Measurements from ENCODE around the gene RIT2. TPM values are rescaled to one million over a fixed set of nuclear protein-coding genes. Genes with fewer than 3 reads are reported as not detected.
A peak's percentile ranks its signal among the peaks of the same experiment; 100 is the strongest.

RIT2 gene
- polyA plus RNA-seq (ENCODE audit: insufficient read depth in 1 of 5, insufficient read length in 5 of 5, low replicate concordance in 1 of 5), result not detected
- long read RNA-seq, donor 1, result 0 reads
- long read RNA-seq, donor 2, result 0 reads
- long read RNA-seq, donor 3, result 0 reads
- long read RNA-seq, donor 4, result 0 reads
- long read RNA-seq, donor 5, result 0 reads
- long read RNA-seq, donor 6, result 0 reads
- long read RNA-seq, donor 7, result 0 reads
- long read RNA-seq, donor 8, result 0 reads

GRCh38 chr18:43115076-43115921 is at the start of gene RIT2:
Gene RIT2 (minus strand): TSS chr18:43115685.
- no peak for DNase-seq

GRCh38 chr18:43161528-43161927 is 46.0 kb upstream of the RIT2 start:
- DNase-seq, result no peak

- DNase-seq, result no peak
Measured at GRCh38 chr18:43160509-43160908, 45.0 kb upstream of the RIT2 start.

- no peak for DNase-seq
Measured at GRCh38 chr18:43159926-43160325, 44.4 kb upstream of the RIT2 start.

- DNase-seq, result peak; percentile 26 to 49
Measured at GRCh38 chr18:43159086-43159770, 43.7 kb upstream of the RIT2 start.

- no peak for DNase-seq
Measured at GRCh38 chr18:43158381-43158780, 42.9 kb upstream of the RIT2 start.

GRCh38 chr18:43155842-43156241 is 40.4 kb upstream of the RIT2 start:
- DNase-seq, result no peak

- DNase-seq, result no peak
Measured at GRCh38 chr18:43148231-43148630, 32.7 kb upstream of the RIT2 start.

- no peak for DNase-seq
Measured at GRCh38 chr18:43141208-43141607, 25.7 kb upstream of the RIT2 start.

GRCh38 chr18:43139288-43139946 is 23.9 kb upstream of the RIT2 start:
- DNase-seq, result no peak

GRCh38 chr18:43134876-43135275 is 19.4 kb upstream of the RIT2 start:
- DNase-seq, result no peak

- DNase-seq, result no peak
Measured at GRCh38 chr18:43130716-43131260, 15.3 kb upstream of the RIT2 start.

- DNase-seq, result no peak
Measured at GRCh38 chr18:43129946-43130524, 14.6 kb upstream of the RIT2 start.

GRCh38 chr18:43125471-43125870 is 10.0 kb upstream of the RIT2 start:
- DNase-seq, result no peak

GRCh38 chr18:43122955-43123354 is 7.5 kb upstream of the RIT2 start:
- DNase-seq, result no peak

GRCh38 chr18:43116699-43117294 is 1.3 kb upstream of the RIT2 start:
- DNase-seq, result no peak

- no peak for DNase-seq
Measured at GRCh38 chr18:43113220-43113895, 2.1 kb downstream of the RIT2 start.

- no peak for DNase-seq
Measured at GRCh38 chr18:43108882-43109281, 6.6 kb downstream of the RIT2 start.

GRCh38 chr18:43108469-43108868 is 7.0 kb downstream of the RIT2 start:
- no peak for DNase-seq

- DNase-seq, result no peak
Measured at GRCh38 chr18:43093646-43094045, 21.8 kb downstream of the RIT2 start.

GRCh38 chr18:43092539-43092938 is 22.9 kb downstream of the RIT2 start:
- no peak for DNase-seq

Data from right lung (tissue), 10 donors.